ENCODE data around the gene MRPL53.
"Not testable (repeated sequence)": the region's sequence is repeated elsewhere in the genome, so short reads cannot be mapped to it uniquely, and the experiment has no call there.

The MRPL53 gene

DNA sequence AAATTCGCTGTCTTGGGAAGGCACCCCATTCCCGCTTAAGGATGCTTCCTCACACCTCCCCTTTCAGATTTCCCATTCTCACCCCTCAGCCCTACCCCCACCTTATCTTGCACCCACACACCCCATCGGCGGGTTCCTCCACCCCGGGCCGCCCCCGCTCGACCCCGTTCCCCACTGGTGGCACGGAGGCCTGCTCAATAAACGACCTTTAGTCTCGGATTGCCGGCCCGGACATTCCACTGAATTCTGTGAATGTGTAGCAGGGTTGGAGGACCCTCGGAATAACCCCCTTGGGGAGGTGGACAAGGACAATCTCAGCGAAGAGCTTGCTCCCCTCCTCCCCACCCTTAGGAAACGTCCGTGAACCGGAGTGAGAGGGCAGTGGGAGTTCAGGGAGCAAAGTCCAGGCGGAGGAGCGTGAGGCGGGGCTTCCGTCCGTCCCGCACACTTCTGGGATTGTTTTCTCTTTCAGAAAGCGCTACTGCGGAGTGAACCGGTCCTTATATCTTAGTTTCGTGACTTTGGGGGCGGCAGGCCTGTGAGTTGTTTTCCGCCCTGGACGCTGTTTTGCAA lies 29.8 kb upstream of the MRPL53 start:
- no peak for DNase-seq

DNA sequence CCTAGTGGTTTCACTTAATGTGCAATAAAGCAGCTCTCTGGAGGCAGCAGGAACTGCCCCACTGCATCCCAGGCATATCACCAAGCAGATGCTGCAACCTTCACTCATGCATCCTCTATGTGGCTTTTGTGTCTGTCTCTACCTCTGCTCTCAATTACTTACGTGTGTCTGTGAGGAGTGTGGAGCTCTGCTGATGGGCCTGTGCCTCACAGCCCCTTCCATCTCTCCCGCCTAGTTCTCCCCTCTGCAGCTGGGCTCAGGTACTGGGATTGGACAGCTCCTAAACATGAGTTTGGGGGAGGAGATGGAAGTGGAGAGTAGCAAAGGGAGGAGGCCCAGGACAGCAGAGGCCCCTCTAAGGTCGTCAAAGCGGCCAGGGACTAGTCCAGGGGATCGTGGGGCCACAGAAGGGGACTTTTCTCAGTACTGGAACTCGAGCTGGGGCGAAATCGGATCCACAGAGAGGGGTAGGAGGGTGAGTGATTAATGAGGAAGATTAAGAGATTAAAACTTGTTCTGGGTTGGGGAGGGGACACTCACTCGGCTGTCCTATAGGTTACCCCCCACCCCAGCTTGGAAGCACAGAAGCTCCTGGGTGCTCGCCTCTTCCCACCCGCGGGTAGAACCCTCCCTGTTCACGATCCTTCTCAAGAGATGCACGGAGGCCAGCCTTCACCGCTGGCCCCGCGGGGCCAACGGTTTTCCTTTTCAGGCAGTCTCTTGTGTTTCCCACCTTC lies 29.0 kb upstream of the MRPL53 start:
- DNase-seq, result no peak

DNA sequence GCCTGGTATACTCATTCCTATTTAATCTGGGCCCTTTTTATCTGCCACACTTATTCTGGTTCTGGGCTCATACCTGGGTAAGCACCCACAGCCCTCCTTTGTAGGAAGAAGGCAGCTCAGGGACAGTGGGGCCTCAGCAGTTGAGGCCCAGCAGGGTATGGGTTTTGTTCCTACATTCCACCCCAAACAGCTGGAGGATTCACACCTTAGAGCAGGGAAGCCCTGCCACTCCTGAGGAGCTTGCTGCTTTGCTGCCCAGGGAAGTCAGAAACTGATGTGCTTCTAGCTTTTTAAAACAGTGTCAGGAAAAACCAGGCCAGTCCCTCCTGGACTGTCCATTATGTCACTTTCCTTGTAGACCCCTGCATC lies 28.1 kb upstream of the MRPL53 start:
- no peak for DNase-seq

DNA sequence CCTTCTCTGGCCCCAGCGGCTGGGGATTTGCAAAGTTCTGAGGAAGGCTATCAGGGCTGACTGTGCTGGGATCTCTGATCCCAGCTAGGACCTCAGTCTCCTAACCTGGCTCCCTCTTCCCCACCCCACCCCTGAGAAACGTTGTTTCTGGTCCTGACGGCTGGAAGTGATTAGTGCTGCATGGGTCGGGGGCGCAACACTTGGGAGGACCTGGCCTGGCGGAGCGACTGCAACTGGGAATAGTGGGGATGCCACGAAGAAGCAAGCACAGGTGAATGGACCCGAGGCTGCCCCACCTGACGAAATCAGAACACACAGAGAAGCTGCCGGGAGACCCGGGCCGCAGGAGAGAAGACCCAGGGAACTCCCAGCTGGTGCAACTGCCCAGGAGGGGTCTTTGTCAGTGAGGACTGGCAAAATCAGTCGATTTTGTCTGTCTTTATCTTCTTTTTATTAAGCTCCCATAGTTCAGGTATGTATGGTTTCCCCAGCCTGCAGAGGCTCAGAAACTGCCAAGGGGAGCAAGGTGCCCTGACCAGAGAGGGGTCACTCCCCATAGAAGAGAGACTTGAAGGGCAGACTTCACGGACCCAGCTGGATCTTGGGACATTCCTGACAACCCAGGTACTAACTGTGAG lies 27.6 kb upstream of the MRPL53 start:
- no peak for DNase-seq

DNA sequence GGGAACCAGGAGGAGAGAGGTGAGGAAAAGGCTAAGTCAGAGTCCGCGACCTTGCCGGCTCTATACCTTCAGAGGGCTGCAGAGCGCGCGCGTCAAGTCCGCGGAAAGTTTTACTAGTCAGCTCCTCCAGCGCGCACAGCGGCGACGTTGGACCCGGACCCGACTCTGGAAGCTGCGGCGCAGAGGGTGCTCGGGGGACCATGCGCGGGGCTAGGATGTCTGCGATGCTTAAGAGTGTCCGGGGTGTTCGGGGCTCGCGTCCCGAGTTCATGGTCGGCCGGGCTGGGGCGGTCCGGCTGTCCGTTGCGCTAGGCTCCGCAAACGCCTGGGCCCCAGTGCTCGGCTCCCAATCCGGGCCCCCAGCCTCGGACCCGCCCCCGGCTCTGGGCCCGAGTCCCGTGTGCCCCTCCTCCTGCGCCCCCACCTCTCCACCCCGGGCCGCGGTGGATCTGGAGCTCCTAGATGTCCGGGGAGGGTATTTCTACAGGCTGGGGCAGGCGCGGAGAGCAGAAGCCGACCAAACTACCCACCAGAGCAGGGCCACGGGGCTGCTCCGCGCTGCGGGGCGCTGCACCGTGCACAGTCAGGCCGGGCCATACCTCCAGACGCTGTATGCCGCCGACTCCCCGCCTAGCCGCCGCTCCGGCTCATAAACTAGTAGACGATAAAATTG lies 26.9 kb upstream of the MRPL53 start, which contains the start of gene LBX2:
TSS of gene LBX2 (minus strand) at position 337 of the 673 bp plus-strand sequence. CDS start at position 271, 66 bp downstream.
- DNase-seq, result no peak

DNA sequence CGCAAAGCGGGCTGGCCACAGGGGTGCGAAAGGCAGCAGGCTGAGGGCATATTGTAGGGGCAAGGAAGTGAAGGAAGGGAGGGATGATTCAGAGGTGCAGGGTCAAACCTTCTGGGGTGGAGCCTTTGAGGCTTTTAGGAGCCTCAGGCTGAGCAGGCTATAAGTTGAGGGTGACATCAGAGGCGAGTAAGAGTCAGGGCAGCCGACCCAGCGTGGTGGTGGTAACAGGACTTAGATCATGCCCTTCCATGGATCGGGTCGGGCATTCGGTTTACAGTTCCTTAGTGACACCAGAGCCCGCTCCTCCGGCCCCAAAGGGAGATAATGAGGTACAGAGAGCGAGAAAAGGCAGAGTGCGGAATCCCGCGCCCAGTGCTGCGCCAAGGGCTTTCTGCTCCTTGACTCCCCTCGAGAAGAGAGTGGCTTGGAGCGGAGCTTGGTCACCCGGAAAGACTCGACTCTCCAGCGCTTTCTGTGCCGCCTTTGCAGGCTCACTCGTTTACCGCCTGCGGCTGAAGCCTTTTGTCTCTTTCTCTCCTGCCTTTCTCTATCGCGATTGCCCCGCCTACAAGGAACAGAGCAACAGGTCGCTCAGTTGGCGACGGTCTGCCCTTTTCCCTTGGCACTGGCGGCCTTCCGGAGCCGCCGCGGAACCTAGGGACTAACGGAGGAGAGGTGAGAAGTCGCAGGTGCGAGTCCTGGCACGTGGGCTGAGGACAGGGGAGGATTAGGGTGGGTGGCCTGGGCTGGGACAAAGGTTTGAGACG lies 26.2 kb upstream of the MRPL53 start:
- no peak for DNase-seq

DNA sequence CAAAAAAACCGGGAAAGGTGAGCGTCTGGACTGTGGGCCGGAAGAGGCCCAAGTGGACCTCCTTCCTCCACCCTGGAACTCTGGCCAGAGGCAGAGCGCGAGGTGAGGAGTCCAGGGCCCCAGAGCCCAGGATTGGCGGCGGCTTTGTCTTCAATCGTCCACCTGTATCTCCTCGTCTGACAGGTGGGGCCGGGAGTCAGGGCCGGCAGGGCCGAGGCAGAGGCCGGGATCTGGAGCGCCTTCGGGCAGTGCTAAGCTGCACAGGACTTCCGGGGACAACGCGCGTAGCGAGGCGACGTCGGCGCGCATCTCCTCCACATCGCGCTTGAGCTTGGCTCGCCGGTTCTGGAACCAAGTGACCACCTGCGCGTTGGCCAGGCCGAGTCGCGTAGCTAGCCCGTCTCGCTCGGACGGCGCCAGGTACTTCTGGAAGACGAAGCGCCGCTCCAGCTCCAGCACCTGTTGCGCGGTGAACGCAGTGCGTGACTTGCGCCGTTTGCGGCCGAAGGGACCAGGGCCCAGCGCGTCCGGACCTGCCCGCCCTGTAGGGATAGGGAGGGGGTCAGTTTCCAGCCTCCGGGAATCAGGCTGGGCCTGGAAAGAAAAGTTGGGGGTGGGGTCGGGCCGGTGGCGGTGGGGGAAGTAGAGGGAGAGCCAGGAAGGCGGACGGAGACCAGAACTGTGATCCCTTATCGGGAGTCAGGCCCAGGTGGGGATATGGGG lies 25.5 kb upstream of the MRPL53 start:
- no peak for DNase-seq

DNA sequence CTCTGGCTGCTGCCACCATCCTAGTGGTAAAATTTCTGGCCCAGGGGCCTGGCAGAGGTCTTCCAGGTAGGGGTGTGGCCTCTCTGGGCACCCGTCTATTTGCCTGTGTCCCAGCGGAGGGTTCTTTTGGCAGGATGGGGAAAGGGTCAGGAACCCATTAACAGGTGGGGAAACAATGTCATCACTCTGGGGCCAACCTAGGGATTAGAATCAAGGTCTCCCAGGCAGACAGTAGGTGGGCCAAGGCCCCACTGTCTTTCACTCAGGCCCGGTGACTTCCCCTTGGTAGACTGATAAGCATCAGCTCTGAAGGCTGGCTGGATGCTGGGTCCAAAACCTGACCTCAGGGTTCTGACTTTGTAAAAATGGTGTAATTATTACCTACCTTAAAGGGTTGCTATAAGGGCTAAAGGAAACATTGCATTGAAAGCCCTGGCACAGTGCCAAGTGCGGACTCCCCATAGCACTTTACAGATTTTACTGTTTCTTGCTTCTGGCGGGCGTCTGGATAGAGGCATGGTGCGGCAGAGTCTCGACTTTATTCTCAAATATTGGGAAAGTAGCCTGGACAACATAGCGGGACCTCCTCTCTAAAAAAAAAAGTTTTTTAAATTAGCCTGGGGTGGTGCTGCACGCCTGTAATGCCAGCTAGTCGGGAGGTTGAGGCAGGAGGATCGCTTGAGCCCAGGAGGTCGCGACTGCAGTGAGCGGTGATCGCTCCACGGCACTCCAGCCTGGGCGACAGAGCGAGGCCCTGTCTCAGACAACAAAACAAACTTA lies 24.7 kb upstream of the MRPL53 start:
- no peak for DNase-seq

DNA sequence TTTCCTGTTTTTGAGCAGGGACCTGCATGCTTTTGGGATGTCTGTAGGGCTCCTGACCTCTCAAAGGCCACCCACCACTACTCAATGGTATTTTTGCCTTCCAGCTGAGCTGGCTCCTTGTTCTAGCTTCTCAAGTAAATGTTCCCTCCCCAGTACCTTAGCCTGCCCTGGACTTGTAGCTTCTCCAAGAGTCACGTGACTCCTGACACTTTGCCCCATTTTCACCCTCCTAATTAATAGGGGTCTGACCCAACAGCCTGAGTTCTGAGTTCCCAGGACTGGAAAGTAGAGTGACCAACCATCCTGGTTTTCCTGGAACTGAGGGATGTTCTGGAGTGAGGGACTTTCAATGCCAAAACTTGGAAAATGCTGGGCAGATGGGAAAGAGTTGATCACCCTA lies 23.0 kb upstream of the MRPL53 start:
- no peak for DNase-seq

DNA sequence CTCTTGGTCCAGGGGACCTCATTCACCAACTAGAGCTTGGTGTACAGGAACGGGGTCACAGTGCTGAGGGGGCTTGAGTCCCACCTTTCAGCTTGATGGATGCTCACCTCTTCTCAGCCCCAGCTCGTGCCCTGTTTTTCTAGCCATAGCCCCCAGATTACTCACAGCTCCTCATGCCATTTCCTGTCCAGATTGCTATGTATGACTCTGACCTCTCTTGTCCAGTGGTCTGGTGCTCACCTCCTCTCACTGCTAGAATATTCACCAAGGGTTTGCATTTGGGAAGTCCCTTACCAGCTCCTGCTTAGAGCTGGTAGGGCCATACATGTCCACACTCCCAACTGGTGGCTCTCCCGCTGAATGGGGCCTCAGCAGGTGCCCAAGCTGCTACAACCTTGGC lies 21.1 kb upstream of the MRPL53 start:
- DNase-seq, result no peak

DNA sequence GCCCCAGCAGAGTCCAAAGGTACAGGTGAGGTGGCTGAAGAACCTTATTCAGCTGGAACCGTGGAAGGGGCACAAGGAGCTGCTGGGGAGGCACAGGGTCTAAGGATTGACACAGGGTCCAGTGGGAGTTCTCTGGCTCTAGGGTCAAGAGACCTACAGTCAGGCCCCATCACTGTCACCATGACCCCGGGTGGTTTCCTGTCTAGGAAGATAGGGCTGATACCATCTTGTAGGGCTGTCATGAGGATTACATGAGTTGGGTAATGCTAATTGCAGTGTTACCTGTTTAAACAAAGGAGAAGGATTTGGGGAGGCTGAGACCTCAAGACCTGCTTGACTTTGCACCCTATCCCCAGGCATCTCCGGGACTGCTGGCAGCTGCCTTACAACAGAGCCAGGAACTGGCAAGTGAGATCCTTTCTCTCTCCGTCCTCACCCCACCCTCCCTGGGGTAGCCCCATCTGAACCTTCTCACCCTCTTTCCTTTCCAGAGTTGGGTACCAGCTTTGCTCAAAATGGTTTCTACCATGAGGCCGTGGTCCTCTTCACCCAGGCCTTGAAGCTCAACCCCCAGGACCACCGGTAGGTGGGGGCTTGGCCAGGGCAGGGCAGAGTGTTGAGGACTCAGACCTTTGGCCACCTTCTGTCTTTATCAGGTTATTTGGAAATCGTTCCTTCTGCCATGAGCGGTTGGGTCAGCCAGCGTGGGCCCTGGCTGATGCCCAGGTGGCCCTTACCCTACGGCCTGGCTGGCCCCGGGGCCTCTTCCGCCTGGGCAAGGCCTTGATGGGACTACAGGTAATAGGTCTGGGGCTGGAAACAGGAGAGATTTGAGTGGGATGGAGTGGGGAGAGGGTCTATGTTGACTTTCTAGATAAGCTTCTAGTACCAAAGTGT lies 19.4 kb upstream of the MRPL53 start:
- DNase-seq, result no peak

DNA sequence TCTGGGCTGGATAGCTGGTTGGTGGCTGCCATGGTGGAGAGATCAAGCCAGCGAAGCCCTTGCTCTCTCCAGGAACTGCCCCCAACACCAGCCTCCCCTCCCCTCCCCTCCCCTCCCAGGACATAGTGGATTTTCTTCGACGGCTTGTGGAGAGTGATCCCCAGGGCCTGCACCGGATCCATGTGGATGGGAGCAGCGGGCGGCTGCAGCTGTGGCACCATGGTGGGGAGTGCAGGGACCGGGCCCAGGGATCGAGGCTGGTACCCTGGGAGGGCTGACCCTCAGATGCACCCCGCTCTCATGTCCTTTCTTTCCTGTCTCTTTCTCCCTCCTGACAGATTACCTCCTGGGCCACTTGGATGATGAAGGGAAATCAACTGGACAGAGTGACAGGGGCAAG lies 17.4 kb upstream of the MRPL53 start:
- DNase-seq, result no peak

DNA sequence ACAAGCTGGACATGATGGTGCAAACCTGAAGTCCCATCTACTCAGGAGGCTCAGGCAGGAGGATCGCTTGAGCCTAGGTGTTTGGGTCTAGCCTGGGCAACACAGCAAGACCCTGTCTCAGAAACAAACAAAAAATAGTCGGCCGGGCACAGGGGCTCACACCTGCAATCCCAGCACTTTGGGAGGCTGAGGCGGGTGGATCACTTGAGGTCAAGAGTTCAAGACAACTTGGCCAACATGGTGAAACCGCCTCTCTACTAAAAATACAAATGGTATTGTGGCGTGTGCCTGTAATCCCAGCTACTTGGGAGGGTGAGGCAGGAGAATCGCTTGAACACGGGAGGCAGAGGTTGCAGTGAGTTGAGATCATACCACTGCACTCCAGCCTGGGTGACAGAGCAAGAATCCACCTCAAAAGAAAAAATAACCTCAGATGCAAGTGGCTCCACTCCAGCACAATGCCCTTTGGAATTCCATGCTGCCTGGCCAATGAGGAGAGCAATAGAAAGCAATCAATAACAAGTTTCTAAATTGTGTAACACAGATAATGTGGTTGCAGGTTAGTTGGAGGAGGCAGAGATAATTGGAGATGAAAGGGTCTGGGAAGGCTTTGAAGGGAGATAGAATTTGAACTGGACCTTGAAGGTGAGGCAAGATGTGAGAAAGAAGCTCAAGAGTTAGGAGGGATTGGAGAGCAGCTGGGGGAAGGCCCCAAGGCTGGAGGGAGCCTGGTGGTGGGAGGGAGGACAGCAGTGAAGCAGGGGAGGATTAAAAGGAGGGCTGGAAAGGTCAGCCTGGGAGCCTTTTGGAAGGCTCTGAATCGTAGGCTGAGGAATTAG lies 16.4 kb upstream of the MRPL53 start:
- no peak for DNase-seq

DNA sequence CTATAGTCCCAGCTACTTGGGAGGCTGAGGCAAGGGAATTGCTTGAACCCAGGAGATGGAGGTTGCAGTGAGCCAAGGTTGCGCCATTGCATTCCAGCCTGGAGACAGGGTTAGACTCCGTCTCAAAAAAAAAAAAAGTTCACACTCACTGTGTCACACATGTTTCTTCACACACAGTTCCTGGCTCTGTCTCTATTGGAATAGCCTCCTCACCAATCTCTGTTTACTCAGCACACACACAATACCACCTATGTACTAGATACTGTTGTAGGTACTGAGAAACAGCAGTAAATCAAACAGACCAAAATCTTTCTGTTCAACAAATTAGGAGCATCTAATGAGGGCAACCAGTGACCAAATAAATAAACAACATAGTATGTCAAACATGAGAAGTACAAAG lies 13.7 kb upstream of the MRPL53 start:
- no peak for DNase-seq

DNA sequence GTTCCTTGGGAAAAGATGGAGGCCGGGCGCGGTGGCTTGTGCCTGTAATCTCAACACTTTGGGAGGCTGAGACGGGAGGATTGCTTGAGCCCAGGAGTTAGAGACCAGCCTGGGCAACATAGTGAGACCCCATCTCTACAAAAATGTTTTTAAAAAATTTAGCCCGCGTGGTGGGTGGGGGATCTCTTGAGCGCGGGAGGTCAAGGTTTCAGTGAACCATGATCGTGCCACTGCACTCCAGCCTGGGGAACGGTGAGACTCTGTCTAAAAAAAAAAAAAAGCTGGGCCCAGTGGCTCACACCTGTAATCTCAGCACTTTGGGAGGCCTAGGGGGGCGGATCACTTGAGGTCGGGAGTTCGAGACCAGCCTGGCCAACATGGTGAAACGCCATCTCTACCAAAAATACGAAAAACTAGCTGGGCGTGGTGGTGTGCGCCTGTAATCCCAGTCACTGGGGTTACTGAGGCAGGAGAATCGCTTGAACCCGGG lies 11.2 kb upstream of the MRPL53 start:
- DNase-seq, result not testable (repeated sequence)

DNA sequence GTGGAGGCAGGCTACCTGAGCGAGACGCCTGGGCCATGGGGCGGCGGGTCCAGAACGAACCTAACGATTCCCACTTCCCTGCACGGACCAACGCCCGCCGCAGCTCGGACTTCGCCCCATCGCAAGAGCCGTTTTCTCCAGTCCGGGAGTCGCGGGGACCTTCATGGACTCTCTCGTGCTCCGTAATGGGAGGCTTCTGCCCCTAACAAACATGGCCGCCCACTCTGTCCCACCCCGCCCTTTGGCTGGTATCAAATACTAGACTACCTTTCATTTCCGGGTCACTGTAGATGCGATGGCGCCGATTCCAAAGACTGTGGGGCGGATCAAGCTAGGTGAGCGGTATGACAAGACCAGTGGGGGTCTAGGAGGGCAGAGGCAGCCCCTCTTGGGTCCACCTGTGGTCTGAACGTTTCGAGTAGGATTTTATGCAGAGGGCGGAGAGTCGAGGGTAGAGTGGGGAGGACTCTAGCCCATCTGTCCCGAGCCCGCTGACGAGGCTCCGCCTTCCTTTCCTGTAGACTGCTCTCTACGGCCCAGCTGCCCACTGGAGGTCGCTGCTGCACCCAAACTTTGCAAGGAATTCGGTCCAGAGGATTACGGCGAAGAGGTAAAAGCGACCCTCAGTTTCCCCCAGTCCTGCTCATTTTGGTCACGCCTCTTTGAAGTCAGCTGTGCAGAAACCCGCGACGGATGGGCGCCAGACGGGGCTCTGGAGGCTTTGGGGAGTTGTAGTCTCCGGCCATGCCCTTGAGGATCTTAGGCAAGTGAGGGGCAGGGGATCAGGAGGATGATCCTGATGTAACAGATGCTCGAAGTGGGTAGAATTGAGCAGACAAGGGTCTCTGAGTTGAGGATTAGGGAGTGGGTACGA lies 10.6 kb upstream of the MRPL53 start, which contains the start of the genes CCDC142 and TTC31:
TSS of gene CCDC142 (minus strand) at position 198 of the 874 bp plus-strand sequence. CDS start at position 37, 161 bp downstream.
TSS of gene TTC31 (plus strand) at position 281 of the 874 bp plus-strand sequence. CDS start at position 296, 15 bp downstream.
- peak; percentile 83 for DNase-seq

DNA sequence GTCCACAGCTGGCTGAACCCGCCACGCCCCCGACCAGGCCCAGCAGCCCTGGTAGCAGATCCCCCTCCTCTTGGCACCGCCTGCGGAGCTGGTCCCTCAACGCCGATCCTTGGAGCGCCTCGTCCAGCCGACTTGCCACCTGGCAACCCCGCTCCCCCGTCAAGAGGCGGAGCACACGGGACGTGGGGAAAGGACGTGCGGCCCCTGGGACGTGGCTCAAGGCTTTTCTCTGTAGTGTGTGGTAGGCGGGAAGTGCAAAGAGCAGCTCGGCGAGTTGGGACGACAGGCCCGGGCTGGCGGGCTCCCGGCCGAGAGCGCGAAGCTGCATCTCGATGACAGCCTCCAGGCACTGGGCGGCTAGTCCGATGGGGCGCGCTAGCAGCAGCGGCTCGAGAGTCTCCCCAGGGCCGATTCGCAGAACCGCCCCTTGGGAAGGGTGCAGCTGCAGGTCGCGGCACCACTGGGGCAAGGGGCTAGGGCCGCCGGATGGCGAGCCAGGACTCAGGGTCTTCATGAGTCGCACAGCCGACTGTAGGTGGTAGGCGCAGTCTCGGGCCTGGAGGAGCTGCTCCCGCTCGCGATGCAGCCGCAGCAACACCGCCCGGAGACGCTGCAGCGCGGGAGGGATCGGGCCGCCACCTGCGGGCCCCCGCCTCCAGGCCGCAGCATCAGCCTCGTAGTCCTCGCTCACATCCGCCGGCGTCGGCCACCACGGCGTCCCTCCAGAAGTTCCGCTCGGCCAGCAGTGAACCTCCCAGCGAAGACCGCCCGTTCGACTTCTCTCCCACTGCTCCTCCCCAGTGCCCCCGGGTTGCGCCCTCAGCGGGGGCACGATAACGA lies 9.7 kb upstream of the MRPL53 start:
- no peak for DNase-seq
